Brain microvascular endothelial cell (primary cell): Measurements from ENCODE around the gene SHMT2.

Source experiments
- DNase-seq: peaks from one replicate; pipeline ENCODE4 v3.0.0-alpha.2; 2020
- H3K27ac ChIP-seq: fragments of 250-450 bp; sonication (Bioruptor Pico); 2 replicates; pipeline ENCODE4 v1.5.1; 2020; ENCODE audit warnings: mild to moderate bottlenecking, moderate library complexity
- H3K27me3 ChIP-seq: fragments of 250-450 bp; sonication (Bioruptor Pico); replicated peaks from 2 replicates; pipeline ENCODE4 v1.5.1; 2020; ENCODE audit warnings: mild to moderate bottlenecking
- H3K36me3 ChIP-seq: fragments of 250-450 bp; sonication (Bioruptor Pico); replicated peaks from 2 replicates; pipeline ENCODE4 v1.5.1; 2020; ENCODE audit warnings: mild to moderate bottlenecking
- H3K4me3 ChIP-seq: 2 replicates; pipeline ENCODE4 v1.5.1; 2011; ENCODE audit warnings: low read depth, mild to moderate bottlenecking, control low read depth, low read length, moderate library complexity
- CTCF ChIP-seq: IDR thresholded peaks from 2 replicates; pipeline ENCODE4 v1.5.1; 2011; ENCODE audit warnings: low read depth, mild to moderate bottlenecking, moderate library complexity, low read length, control low read depth, inconsistent platforms; ENCODE audit errors: missing control alignments
- in situ Hi-C: cut with HindIII; loops from 2 replicates; pipeline ENCODE4 v1.10.0; 2017; ENCODE audit warnings: low sequenced_read_pairs, low pct_ligation_motif_present

SHMT2 gene

DNA sequence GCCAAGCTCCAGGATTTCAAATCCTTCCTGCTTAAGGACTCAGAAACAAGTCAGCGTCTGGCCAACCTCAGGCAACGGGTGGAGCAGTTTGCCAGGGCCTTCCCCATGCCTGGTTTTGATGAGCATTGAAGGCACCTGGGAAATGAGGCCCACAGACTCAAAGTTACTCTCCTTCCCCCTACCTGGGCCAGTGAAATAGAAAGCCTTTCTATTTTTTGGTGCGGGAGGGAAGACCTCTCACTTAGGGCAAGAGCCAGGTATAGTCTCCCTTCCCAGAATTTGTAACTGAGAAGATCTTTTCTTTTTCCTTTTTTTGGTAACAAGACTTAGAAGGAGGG is 4.7 kb downstream of the SHMT2 start:
- in situ Hi-C loops, result no loop called here
- H3K4me3 ChIP-seq, result no peak overlapping the region
- no peak for TF ChIP-seq CTCF
- peaks cover 39% of the 10 kb centered on the region for H3K36me3 ChIP-seq
- no peak for DNase-seq
- peak overlapping the region; percentile 65 for H3K27ac ChIP-seq
- H3K27me3 ChIP-seq, result no peaks in the 10 kb centered on the region

- peak overlapping the region; percentile 65 for H3K27ac ChIP-seq
- DNase-seq, result no peak
- H3K27me3 ChIP-seq, result no peaks in the 10 kb centered on the region
- in situ Hi-C loops, result no loop called here
- no peak for TF ChIP-seq CTCF
- H3K36me3 ChIP-seq, result peaks cover 39% of the 10 kb centered on the region
- H3K4me3 ChIP-seq, result no peak overlapping the region
Measured at GRCh38 chr12:57234571-57235016, 5.1 kb downstream of the SHMT2 start.

- Histone ChIP-seq H3K36me3 (peaks cover 39% of the 10 kb centered on the region), H3K27me3 (no peaks in the 10 kb centered on the region), H3K4me3 (no peak overlapping the region), H3K27ac (peak overlapping the region; percentile 65)
- peak; percentile 67 for DNase-seq
- peak; percentile 34 for TF ChIP-seq CTCF
- in situ Hi-C loops, result no loop called here
Measured at GRCh38 chr12:57235017-57235727, 5.7 kb downstream of the SHMT2 start.

DNA sequence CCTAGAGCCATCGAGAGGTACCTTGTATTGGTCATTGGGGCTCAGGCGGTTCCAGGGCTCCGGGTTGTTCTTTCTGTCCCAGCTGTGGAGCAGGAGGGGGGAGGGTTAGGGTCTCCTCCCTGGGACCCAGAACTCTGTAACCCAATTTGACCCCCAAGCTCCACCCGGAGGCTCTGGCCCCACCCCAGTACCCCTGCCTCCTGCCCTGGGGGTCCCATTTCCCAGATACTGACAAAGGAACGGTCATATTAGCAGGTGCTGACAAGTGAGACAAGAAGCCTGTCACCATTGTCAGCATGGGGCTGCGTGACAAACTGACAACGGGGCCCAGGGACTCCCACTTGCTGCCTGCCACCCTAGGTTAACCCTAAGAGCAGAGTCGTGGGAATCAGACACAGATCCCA is 6.2 kb downstream of the SHMT2 start:
- H3K27me3 ChIP-seq, result peaks cover 1% of the 10 kb centered on the region
- in situ Hi-C loops, result no loop called here
- no peak for TF ChIP-seq CTCF
- H3K4me3 ChIP-seq, result no peak overlapping the region
- DNase-seq, result no peak
- H3K27ac ChIP-seq, result peak overlapping the region; percentile 65
- H3K36me3 ChIP-seq, result peaks cover 39% of the 10 kb centered on the region

GRCh38 chr12:57236201-57236924 is 6.9 kb downstream of the SHMT2 start:
- no peak overlapping the region for H3K4me3 ChIP-seq
- TF ChIP-seq CTCF, result no peak
- peaks cover 5% of the 10 kb centered on the region for H3K27me3 ChIP-seq
- in situ Hi-C loops, result no loop called here
- peaks cover 37% of the 10 kb centered on the region for H3K36me3 ChIP-seq
- H3K27ac ChIP-seq, result no peak overlapping the region
- DNase-seq, result no peak
